ENCODE results near the gene KRT8.

KRT8 gene

GRCh38 chr12:52904509-52905300, at the start of gene KRT8:
TSS of gene KRT8 (minus strand) at chr12:52905076. CDS start at chr12:52904981, 95 bp downstream.
- ATAC-seq = peak; percentile 18; the same call in 1 of the 3 replicates

- ATAC-seq = no peak
- TF ChIP-seq, protein P1, sequence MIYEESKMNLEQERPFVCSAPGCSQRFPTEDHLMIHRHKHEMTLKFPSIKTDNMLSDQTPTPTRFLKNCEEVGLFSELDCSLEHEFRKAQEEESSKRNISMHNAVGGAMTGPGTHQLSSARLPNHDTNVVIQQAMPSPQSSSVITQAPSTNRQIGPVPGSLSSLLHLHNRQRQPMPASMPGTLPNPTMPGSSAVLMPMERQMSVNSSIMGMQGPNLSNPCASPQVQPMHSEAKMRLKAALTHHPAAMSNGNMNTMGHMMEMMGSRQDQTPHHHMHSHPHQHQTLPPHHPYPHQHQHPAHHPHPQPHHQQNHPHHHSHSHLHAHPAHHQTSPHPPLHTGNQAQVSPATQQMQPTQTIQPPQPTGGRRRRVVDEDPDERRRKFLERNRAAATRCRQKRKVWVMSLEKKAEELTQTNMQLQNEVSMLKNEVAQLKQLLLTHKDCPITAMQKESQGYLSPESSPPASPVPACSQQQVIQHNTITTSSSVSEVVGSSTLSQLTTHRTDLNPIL (CRISPR knock-in tag; IDR thresholded peaks at IDR 0.05; ENCODE audit: low read depth) = peak; percentile 39; the same call in 1 of the 2 replicates
- no peak for TF ChIP-seq SNAI2 (CRISPR knock-in tag; IDR thresholded peaks at IDR 0.05)
- TF ChIP-seq PATZ1 (CRISPR knock-in tag; IDR thresholded peaks at IDR 0.05; ENCODE audit: borderline replicate concordance) = peak; percentile 36; the same call in 1 of the 2 replicates
- 0 out of 2 replicates have a peak, but pooled peaks have one; percentile 32 for TF ChIP-seq CSDC2 (CRISPR knock-in tag; IDR thresholded peaks at IDR 0.05)
- TF ChIP-seq, protein P2, sequence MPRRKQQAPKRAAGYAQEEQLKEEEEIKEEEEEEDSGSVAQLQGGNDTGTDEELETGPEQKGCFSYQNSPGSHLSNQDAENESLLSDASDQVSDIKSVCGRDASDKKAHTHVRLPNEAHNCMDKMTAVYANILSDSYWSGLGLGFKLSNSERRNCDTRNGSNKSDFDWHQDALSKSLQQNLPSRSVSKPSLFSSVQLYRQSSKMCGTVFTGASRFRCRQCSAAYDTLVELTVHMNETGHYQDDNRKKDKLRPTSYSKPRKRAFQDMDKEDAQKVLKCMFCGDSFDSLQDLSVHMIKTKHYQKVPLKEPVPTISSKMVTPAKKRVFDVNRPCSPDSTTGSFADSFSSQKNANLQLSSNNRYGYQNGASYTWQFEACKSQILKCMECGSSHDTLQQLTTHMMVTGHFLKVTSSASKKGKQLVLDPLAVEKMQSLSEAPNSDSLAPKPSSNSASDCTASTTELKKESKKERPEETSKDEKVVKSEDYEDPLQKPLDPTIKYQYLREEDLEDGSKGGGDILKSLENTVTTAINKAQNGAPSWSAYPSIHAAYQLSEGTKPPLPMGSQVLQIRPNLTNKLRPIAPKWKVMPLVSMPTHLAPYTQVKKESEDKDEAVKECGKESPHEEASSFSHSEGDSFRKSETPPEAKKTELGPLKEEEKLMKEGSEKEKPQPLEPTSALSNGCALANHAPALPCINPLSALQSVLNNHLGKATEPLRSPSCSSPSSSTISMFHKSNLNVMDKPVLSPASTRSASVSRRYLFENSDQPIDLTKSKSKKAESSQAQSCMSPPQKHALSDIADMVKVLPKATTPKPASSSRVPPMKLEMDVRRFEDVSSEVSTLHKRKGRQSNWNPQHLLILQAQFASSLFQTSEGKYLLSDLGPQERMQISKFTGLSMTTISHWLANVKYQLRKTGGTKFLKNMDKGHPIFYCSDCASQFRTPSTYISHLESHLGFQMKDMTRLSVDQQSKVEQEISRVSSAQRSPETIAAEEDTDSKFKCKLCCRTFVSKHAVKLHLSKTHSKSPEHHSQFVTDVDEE (CRISPR knock-in tag; IDR thresholded peaks at IDR 0.05) = no peak
- peak; percentile 91; the same call in 1 of the 2 replicates for TF ChIP-seq GLIS3 (CRISPR knock-in tag; IDR thresholded peaks at IDR 0.05)
- TF ChIP-seq ZNF70 (CRISPR knock-in tag; IDR thresholded peaks at IDR 0.05) = no peak
- 0 out of 2 replicates have a peak, but pooled peaks have one; percentile 35 for TF ChIP-seq ZFP30 (CRISPR knock-in tag; IDR thresholded peaks at IDR 0.05)
Observed at GRCh38 chr12:52953181-52953841, 48.4 kb upstream of the KRT8 start.

DNA sequence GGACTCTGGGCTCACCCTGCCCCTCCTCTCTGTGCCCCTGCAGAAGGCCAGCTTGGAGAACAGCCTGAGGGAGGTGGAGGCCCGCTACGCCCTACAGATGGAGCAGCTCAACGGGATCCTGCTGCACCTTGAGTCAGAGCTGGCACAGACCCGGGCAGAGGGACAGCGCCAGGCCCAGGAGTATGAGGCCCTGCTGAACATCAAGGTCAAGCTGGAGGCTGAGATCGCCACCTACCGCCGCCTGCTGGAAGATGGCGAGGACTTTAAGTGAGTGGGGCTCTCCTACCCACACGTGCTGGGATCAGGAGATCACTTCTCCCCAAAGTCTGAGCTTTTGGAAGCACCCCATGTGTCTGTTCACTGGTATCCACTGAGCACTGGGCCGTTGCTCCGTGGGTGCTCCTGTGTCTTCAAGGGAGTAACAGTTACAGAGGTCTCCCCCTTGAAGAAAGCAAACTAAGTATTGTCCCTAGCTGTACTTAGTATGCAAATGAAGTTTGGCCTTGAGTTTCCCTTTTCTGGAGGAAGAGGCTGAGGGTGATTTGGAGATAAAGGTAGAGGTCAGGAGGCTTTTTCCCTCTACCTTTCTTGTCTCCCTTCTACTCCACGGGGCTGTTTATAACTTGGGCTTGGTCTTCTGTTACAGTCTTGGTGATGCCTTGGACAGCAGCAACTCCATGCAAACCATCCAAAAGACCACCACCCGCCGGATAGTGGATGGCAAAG, 47.4 kb upstream of the KRT8 start:
- TF ChIP-seq RARB (CRISPR knock-in tag; IDR thresholded peaks at IDR 0.05) = no peak

GRCh38 chr12:52951640-52952039, 46.8 kb upstream of the KRT8 start:
- ATAC-seq = no peak
- TF ChIP-seq SNAI2 (CRISPR knock-in tag; IDR thresholded peaks at IDR 0.05) (no peak), OSR1 (CRISPR knock-in tag; IDR thresholded peaks at IDR 0.05) (no peak), ARNTL (CRISPR knock-in tag; IDR thresholded peaks at IDR 0.05; ENCODE audit: borderline replicate concordance, low read depth) (no peak), ZNF8 (CRISPR knock-in tag; IDR thresholded peaks at IDR 0.05) (no peak)

More for the DNA sequence above, 47.4 kb upstream of the KRT8 start:
- ATAC-seq = peak; percentile 18; the same call in 2 of the 3 replicates

DNA sequence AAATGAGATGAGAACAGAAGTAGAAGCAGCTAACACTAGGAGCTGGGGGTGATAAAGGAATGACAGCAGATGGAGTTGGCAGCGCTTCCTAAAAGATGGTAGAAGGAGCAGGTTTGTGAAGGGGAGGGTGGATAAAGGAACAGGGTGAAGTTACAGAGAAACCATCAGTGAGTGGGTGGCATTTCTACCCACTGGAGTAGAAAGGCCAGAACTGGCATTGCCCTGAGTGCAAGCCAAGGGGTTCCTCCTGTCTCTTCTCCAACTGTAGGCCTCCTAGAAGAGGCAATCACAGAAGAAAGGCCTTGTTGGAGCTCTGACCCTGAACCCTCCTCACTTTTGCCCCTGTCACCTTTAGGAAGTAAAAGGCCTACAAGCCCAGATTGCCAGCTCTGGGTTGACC, 46.2 kb upstream of the KRT8 start:
- no peak for ATAC-seq
- TF ChIP-seq ESRRG (CRISPR knock-in tag; IDR thresholded peaks at IDR 0.05) (no peak), SNAI2 (CRISPR knock-in tag; IDR thresholded peaks at IDR 0.05) (no peak), ZFP3 (CRISPR knock-in tag; IDR thresholded peaks at IDR 0.05) (no peak), TCF4 (CRISPR knock-in tag; IDR thresholded peaks at IDR 0.05; ENCODE audit: borderline replicate concordance) (no peak), ISL1 (CRISPR knock-in tag; IDR thresholded peaks at IDR 0.05) (no peak), ZFP30 (CRISPR knock-in tag; IDR thresholded peaks at IDR 0.05) (no peak), GLIS3 (CRISPR knock-in tag; IDR thresholded peaks at IDR 0.05) (no peak)

DNA sequence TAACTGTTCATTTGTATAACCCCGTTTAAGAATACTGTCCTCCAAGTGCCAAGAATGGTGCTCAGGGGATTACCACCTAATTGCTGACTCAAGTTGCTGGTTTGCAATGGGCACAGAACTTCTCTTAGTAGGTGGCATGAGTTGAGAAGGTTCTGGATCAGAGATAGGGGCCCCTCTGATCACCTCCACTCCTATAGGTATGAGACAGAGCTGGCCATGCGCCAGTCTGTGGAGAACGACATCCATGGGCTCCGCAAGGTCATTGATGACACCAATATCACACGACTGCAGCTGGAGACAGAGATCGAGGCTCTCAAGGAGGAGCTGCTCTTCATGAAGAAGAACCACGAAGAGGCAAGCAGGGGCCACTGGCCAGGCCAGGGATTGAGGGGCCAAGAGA, 45.7 kb upstream of the KRT8 start:
- no peak for ATAC-seq
- no peak for TF ChIP-seq GLIS3 (CRISPR knock-in tag; IDR thresholded peaks at IDR 0.05)
- TF ChIP-seq CSRNP3 (CRISPR knock-in tag; IDR thresholded peaks at IDR 0.05) = peak; percentile 12; the same call in 1 of the 2 replicates
